ENCODE results near the gene MOB2.

DNA sequence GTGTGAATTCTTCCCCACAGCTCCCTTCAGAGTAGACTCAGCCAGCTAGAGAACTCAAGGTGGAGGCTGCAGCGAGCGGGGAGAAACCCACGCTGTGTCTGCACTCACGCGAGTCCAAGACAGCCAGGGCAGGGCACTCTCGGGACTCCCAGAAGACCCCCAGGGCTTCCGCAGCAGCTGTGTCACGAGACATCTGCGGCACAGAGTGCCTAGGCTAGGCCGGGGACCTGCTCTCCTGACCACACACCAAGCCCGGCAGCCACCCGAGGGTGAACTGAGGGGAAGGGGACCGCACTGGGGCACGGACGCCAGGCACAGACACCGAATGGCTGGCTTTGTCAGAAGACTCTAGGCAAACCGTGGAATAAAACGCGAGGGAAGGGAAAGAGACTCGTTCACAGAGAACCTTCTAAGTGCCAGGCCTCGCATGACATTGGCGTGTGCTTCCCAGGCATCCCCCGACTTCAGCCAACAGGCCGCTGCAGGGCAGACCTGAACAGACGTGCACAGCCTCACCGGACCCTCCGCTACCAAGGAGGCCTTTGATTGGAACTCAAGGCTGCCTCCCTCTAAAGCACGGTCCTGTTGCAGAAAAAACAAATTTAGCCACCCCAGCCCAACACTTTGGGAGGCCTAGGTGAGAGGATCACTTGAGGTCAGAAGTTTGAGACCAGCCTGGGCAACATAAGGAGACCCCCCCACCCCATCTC lies 18.2 kb upstream of the MOB2 start:
- no peak for TF ChIP-seq EP300 (IDR thresholded peaks at IDR 0.05)
- TF ChIP-seq, protein P1, sequence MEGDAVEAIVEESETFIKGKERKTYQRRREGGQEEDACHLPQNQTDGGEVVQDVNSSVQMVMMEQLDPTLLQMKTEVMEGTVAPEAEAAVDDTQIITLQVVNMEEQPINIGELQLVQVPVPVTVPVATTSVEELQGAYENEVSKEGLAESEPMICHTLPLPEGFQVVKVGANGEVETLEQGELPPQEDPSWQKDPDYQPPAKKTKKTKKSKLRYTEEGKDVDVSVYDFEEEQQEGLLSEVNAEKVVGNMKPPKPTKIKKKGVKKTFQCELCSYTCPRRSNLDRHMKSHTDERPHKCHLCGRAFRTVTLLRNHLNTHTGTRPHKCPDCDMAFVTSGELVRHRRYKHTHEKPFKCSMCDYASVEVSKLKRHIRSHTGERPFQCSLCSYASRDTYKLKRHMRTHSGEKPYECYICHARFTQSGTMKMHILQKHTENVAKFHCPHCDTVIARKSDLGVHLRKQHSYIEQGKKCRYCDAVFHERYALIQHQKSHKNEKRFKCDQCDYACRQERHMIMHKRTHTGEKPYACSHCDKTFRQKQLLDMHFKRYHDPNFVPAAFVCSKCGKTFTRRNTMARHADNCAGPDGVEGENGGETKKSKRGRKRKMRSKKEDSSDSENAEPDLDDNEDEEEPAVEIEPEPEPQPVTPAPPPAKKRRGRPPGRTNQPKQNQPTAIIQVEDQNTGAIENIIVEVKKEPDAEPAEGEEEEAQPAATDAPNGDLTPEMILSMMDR (IDR thresholded peaks at IDR 0.05): no peak
- no peak for TF ChIP-seq POLR2AphosphoS5 (IDR thresholded peaks at IDR 0.05)

All from gastroesophageal sphincter (tissue), 3 donors.